ENCODE data around the gene AGPAT2.

The AGPAT2 gene

GRCh38 chr9:136659861-136660784, 27.1 kb downstream of the AGPAT2 start:
- no peak for DNase-seq

DNA sequence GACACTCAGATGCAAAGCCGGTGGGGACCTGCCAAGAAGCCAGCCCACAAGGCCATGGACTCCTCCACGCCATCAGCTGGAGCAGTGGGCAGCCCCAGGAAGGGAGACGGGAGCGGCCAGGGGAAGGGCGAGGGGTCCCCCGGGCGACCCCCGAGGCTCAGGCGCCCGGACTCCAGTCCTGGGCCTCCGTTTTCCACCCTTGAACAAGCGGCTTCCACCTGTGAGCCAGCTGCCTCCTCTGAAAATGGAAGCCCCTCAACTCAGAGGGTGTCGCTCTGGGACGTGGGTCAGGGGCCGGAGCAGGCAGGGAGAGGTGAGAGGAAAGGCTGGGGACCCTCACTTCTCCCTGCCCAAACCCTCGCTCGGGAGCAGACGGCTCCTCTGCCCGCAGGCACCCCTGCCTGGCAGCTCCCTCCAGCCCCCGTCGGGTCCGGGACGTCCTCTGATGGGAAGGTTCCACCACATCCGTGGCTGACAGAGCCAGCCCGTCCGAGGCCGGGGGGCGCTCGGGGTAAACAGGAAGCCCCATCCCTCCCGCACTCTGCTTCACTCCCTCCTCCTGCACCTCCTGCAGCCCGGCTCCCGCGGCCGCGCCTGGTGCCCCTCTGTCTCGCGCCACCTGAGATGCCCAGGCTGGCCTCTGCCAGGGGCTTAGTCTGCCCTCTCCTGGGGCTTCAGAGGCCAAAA, 28.3 kb downstream of the AGPAT2 start:
- DNase-seq = no peak

DNA sequence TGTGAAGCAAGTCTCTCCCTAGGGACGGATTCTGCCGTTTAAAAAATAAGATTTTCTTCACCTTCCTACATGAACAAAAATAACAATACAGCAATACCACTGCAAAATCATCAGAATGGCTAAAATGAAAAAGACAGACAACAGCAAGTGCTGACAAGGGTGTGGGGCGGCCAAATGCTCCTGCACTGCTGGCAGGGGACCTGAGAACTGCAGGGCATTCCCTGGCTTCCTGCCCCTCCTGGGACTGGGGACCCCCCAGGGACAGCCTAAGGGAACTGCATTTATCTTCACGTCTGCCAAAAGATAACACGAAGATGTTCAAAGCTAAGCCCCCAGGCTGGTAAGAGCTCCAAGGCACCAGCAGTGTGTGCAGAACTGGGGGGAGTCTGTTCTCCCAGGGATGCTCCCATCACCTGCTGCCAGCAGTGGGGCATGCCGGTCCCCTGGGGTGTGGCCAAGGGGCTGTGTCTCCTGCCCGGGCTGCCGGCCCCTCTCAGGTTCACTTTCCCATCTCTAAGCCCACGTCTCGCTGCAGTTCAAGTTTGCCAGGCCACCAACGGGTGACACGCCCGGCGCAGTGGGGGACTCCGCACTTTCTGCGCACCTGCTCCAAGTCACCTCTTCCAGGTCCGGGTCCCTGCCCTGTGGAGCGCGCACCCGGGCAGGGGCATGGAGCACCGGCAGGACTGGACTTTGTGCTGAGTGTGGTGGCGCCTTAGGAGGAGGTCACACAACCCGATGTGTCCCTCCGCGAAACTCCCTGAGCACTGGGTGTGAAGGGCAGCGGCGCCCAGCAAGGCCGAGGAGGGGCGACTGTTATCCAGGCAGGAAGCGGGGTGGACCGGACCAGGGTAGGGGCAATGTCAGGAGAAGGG, 29.0 kb downstream of the AGPAT2 start:
- DNase-seq = no peak

- no peak for DNase-seq
Measured at GRCh38 chr9:136656795-136657611, 30.3 kb downstream of the AGPAT2 start.

DNA sequence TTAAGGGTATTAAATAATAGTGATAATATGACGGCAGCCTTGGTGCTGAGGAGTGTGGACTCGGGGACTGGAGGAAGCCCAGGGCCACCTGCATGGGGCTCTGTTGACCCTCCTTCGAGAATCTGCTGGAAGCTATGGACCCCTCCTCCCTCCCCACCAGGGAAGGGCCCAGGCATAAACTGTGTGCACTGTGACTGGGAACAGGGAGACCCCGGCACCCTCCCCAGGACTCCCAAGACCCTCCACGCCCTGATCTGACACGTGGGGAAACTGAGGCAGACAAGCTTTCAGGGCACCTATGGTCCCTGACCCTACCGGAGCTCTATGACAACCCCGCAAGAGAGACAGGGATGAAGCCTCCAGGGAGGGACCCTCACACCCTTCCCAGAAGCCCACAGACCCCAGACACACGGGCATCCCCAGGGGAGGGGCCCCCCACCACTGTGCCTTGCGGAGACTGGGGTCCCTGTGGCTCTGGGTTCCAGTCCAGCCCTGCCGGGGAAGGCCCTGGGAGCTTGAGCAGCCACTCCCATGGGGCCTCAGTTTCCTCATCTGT, 31.0 kb downstream of the AGPAT2 start:
- no peak for DNase-seq

DNA sequence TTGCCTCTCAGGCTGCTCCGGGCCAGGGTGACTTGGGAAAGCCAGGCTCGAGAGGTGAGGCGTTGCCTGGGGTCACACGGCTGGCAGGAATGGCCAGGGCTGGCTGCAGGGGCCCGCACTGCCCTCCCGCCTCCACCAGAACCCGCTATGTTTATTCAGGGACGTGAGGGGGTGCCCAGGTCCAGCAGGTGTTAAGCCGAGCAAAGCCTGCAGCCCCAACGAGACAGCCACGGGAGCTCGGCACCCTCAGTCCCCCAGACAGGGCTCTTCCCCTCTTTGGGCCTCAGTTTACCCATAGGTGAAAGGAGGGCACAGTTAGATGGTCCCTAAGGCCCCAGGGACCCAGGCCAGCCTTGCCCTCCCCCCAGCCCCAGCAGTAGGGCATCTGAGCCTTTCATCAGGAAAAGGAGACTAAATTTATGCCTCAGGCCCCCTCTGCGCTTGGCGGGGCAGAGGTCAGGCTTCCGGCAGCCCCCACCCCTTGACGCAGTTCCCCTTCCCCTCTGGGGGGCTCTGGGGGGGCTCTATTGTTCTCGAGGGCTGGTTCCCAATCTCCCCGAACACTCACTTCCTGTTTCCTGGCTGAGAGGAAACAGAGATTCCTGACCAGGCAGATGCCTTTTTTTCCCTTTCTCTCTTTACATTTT, 31.6 kb downstream of the AGPAT2 start:
- no peak for DNase-seq

DNA sequence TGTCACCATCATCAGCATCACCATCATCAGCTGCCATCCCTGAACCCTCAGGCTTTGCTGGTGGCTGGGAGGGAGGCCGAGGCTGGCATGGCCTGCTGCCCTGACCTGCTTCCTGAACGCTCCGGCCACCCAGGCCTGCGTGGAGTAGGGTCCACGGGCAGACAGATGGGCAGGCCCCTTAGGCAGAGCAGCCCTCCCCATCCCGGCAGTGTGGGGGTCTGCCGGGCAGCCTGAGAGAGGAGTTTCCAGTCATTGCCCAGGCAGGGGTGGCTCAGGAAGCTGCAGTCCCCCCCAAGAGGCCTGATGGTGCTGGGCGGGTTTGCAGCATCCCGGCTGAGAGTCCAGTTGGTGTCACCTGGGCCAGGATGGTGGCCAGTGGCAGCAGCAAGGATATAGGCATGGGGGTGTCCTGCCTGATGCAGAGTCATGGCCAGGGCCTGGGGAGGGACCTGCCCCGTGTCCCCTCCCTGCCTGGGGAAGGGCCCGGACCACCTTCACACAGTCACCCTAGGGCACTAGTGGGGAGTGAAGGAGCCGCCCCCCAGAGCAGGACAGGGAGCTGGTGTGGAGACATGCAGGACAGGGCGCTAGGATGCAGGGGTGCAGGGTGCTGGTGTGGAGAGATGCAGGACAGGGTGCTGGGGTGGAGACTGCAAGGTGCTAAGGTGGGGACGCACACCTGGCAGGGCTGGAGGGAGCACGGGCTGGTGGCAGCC, 32.3 kb downstream of the AGPAT2 start:
- DNase-seq = no peak

DNA sequence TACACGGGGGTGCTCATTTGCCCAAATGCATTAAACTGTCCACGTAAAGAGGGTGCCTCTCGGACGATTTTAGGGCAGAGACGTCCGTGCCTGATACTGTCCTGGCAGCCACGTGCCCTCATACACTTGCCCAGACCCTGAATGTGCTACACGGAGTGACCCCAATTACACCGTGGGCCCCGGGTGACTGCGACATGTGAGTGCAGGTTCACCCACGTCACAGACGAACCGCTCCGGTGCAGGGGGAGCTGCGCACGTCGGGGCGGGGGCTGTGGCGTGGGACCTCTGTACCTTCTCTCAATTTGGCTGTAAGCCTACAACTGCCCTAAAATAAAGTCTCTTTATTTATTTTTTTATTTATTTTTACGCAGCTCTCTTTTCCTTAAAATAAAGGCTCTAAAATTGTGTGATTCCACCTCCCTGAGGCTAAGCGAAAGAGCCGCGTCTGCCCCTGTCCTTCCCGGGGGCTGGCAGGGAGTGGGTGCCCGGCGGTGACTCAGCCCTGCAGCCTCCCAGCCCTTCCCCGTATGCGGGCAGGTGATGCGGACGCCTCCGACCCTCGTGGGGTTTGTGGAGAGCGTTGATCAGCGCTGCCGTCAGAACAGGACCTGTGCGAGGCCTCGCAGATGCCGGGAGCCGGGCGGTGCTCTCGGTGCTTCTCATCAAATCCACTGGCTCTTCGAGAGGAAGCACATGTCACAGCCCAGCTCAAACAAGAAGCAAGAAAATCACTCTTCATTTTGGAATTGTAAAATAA, 33.8 kb downstream of the AGPAT2 start:
- DNase-seq = no peak

DNA sequence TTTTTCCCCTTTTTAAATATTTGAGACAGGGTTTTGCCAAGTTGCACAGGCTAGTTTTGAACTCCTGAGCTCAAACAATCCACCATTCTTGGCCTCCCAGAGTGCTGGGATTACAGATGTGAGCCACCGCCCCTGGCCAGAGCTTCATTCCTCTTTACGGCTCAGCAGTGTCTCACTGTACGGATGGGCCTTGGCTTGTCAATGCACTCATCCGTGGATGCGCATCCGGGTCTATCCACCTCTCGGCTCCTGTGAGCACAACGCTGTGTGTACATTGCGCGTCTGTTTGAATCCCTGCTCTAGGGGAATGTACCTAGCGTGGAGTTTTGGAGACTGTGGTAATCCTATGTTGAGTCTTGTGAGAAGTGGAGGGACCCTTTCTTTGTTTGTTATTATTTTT, 35.4 kb downstream of the AGPAT2 start:
- DNase-seq = no peak

DNA sequence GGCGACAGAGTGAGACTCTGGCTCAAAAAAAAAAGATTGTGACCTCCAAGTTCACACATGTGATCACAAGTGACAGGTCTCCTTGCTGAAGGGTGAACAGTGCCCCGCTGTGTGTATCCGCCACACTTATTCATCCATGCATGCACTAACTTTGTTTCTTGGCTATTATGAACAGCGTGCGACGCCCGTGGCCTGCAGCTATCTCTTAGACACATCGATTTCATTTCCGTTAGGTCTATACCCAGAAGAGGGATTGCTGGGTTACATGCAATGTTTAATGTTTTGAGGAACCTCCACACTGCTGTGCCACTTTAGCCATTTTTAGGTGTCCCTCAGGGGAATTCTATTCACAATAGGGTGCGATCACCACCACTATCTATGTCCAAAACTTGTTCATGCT, 36.6 kb downstream of the AGPAT2 start:
- no peak for DNase-seq

DNA sequence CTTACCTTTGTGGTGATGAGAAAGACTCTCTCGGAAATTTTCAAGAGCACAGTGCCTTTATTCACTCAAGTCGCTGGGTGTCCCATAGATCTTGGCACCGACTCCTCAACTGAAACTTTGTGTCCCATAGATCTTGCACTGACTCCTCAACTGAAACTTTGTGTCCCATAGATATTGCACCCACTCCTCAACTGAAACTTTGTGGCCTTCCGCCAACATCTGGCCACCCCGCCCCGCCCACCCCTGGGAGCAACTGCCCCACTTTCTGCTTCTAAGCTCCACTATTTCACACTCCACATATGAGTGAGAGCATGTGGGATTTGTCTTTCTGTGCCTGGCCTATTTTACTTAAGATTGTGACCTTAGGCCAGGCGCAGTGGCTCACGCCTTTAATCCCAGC, 37.2 kb downstream of the AGPAT2 start:
- DNase-seq = no peak

DNA sequence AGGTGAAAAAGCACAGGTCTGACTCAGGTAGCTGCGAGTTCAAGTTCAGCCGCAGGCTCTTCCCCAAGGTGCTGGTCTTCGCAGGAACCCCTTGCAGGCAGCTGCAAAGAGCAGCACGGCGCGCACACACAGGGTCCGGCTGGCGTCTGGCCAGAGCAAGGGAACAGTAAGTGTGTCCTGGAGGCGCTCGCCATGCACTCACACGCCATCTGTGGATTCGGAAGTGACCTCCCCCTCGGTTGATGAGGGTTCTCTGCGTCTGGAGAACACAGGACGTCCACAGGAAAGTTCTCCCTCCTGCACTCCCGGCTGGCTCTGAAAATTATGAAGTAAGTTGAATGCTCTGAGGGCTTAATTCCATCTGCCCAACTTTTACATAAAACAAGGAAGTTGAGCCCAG, 38.5 kb downstream of the AGPAT2 start:
- no peak for DNase-seq

DNA sequence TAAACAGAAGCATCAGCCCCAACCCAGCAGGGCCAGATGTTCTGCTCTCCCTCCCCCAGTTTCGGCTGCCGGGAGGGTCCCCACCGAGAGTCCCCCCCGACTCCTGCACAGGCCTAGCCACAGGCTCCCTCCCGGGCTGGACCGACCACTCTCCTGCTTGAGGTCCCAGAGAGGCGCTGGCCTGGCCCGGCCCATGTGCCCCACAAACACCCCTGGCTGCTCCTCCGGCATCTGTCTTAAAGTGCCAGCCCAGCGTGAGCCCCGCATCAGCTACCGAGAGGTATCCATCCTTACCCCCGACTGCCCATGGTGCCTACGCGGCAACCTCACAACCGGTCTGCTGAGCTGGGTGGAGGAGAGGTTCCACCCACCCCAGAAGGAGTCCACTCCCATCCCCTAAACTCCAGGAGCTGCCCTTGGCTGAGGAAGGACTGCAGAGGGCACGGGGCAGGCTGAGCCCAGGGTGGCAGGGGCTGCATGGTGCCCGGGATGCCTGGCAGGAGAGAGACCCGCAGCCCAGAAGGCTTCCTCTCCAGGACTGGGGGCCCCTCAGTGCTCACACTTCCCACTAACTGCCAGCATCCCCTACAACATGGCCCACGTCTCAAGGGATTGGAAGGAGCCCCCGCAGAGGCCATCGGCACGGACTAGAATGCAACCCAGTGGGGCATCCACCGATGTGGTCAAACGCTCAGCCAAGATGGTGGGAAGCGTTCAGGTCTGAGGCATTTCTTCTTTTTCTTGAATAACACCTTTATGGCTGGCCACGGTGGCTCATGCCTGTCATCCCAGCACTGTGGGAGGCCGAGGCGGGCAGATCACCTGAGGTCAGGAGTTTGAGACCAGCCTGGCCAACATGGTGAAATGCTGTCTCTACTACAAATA, 40.2 kb downstream of the AGPAT2 start:
- DNase-seq = no peak

DNA sequence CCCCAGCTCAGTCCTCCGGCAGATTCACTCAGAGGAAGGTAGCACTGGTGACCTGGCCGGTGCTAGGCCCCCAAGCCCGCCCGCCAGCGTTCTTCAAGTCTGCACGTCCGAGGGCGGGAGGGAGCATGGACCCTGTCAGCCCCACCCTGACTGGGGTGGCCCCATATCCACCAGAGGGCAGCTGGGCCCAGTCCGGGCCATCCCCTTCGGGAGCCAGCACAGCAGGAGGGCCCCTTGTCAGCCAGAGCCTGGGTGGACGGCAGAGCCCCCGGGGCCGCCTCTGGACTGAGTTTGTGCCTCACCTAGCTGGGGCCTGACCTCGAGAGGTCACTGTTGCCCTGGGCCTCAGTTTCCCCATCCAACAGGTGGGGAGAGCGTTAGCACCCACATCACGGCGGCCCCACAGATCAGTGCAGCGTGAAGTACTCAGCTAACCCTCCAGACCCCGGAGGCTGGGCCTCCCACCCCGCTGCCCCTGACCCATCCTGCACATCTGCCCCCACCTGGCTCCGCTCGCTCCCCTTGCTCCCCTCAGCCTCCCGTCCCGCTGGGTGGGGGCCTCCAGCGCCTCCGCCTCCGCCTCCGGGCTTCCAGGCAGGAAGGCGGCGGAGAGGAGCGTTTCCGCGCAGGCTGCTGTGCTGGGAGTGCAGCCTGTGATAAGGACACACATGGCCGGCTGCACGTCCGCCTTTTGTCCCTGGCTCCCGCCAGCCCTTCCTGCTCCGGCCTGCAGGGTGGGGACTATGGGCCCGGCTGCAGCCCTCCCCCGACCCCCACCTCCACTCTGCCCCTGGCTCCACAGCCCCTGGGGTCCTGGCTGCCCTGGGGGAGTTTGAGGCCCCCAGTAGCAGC, 41.1 kb downstream of the AGPAT2 start:
- DNase-seq = no peak

GRCh38 chr9:136645352-136645902, 41.8 kb downstream of the AGPAT2 start:
- DNase-seq = no peak

DNA sequence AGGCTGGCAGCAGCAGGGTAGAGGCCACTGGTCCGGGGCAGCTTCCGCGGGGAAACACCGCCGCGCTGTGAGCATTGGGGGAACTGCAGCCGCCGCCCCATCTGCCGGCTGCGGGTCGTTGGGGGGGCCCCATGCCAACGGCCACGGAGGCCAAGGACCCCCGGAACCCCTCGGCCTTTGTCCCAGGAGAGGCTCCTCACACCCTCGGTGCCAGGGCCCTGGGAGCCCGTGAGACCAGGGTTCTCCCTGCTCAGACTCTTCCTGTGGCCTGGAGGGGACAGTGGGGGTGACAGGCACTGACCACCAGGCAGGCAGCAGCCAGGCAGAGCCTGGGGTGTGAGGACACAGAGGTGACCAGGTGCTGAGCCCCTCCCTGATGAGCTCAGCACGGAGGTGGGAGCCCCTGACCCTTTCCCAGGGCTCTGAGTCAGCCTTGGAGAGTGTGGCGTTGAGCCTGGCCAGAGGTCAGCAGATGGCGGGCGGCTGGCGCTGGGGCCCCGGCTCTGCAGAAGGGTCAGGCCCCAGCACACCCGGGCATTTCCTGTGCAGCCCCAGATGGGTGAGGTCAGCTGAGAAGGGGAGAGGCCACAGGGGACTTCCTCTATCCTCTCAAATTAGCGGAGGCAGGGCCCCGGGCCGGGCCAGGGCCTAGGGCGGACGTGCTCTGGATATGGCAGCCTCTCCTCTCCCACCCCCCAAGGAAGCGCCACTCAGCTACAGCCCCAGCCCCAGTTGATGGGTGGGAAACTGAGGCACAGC, 42.5 kb downstream of the AGPAT2 start:
- DNase-seq = peak; percentile 67

- DNase-seq = no peak
Measured at GRCh38 chr9:136644343-136644592, 43.0 kb downstream of the AGPAT2 start.

Measured in activated CD8-positive, alpha-beta memory T cell treated with anti-CD3 and anti-CD28 coated beads, Interleukin-2, amount 50 U/mL, for 4 hours (primary cell).